CD1c-positive myeloid dendritic cell (primary cell): Measurements from ENCODE around the gene MSL1.

Experiments used
- DNase-seq: peaks from one replicate; pipeline ENCODE4 v3.0.0-alpha.2; 2016; ENCODE audit errors: extremely low spot score

The MSL1 gene

GRCh38 chr17:40091691-40092397, 29.9 kb upstream of the MSL1 start:
- no peak for DNase-seq

- DNase-seq: no peak
Observed at GRCh38 chr17:40092581-40092980, 29.2 kb upstream of the MSL1 start.

DNA sequence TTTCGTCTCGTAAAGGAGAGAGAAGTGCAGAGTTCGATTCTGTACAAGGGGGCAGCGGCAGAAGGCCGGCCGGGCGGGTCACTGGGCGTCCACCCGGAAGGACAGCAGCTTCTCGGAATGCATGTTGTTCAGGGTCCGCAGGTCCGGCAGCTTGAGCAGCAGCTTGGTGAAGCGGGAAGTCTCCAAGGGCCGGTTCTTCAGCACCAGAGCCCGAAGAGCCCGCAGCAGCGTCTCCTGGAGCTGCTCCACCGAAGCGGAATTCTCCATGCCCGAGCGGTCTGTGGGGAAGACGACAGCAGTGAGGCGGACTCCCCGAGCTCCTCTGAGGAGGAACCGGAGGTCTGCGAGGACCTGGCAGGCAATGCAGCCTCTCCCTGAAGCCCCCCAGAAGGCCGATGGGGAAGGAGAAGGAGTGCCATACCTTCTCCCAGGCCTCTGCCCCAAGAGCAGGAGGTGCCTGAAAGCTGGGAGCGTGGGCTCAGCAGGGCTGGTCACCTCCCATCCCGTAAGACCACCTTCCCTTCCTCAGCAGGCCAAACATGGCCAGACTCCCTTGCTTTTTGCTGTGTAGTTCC, 28.7 kb upstream of the MSL1 start:
- no peak for DNase-seq

GRCh38 chr17:40093580-40094201, 28.1 kb upstream of the MSL1 start:
- DNase-seq: no peak

GRCh38 chr17:40094874-40095273, 26.9 kb upstream of the MSL1 start:
- DNase-seq: no peak

- DNase-seq: no peak
Observed at GRCh38 chr17:40095351-40095943, 26.3 kb upstream of the MSL1 start.

DNA sequence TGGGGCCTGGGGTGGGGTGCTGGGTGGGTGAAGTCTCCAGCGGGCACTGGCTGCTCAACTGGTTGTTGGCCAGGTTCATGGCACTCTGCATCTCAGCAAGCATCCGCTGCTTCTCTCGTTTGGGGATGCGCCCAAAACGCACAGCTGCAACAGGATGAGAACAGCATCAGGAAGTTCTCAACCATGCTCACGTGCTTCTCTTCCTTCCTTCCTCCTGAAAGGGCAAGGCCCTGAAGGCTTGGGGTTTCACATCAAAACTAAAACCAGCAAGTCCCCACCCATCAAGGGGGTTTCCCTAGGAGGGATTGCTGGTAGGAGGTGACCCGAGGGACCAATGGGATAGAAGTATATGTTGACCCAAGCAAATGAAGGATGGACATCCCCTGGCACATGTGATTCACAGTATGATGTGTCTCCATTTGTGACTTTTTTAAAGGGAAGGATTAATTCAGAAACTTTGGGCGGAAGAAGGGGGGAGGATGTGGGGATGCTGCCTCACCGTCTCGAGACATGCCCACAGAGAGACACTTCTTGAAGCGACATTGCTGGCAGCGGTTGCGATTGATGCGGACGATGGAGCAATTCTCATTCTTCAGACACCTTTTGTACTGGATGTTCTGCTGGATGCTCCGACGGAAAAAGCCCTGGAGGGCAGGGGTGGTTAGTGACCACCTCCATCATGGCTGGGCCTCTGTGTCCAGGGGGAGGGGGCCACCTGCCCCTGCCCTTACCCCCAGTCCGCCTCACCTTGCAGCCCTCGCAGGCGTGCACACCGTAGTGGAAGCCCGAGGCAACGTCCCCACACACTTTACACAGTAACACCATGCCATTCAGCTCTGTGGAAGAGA, 25.6 kb upstream of the MSL1 start:
- DNase-seq: peak; percentile 90

- DNase-seq: no peak
Observed at GRCh38 chr17:40097087-40097486, 24.7 kb upstream of the MSL1 start.

DNA sequence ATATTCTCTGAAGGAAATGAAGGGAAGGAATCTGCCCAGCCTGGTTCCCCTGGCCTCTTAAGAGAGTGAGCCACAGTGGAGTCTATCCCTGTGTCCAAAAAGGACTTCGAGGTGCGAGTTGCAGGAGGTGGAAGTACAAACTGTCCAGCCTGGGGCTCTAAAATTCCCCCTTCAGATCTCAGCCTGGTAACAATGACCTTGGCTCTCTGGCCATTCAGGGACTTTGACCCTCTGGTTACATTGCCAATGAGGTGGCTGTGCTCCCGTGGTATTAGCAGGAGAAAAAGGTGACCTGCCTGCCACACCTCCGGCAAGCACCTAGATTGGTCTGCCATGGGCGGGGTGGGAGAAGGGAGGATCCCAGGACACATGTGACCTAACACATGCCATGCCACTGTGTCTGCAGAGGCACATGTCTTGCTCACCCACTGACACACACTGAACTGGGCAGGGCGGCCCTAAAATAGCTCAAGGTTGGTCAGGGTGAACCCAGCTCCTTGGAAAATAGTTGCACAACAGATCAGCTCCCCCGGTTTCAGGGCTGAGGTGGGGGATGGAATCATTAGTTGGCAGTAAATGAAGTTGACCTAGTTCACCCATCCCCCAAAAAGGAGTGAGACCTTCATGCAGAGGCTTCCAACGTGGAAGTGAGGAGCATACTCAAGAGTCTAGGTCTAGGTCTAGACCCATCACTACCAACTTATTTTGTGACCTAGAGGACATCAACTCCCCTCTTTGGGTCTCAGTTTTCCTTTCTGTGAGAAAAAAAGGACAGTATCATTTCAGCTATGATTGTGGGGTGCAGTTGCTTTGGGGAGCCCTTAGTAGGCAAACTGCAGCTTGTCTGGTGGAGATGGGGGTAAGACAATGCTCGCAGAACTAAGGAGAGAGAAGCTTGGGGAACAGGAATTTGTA, 23.6 kb upstream of the MSL1 start:
- DNase-seq: peak; percentile 45

- peak; percentile 96 for DNase-seq
Observed at GRCh38 chr17:40098846-40099618, 22.7 kb upstream of the MSL1 start.

GRCh38 chr17:40099619-40100418, 22.0 kb upstream of the MSL1 start:
- peak; percentile 71 for DNase-seq

DNA sequence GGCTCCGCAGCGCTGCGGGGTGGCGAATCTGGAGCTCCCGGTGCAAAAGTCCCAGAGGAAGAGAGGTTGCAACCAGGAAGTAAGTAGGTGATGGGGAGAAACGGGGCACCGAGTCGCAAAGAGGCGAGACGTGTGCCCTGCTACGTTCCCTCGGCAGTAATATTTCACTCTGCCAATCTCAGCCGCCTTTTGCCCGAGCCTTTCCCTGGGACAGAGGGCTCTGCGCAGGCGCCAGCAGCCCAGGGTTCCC, 21.4 kb upstream of the MSL1 start, which contains the start of gene NR1D1:
Gene NR1D1 (minus strand): TSS at position 171 of the 250 bp plus-strand sequence. CDS start 495 bp downstream, outside the sequence.
- no peak for DNase-seq

- DNase-seq: peak; percentile 97
Observed at GRCh38 chr17:40100669-40101366, 21.0 kb upstream of the MSL1 start.

- DNase-seq: no peak
Observed at GRCh38 chr17:40101367-40102210, 20.2 kb upstream of the MSL1 start.

GRCh38 chr17:40103071-40103661, 18.6 kb upstream of the MSL1 start:
- no peak for DNase-seq

DNA sequence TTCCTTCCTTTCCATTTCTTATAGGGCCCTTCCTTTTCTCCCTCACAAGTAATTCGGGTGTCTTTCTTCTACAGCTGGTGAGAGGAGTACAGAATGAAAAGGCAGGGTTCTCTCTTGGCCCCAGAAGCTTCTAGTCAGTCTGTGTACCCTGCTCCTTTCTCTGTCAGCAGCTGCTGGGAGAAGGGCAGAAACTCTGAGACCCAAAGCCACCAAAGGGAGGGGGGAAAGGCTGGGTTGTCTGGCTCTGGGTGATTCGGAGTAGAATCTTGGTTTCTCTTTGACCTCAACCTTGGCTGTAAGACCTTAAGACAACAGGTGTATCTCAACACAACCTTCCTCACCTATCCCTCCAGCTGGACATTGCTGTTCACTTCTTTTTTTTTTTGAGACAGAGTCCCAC, 18.1 kb upstream of the MSL1 start:
- DNase-seq: no peak
